Gastroesophageal sphincter (tissue), 3 donors: ENCODE results near the gene ATP4A.

Experiments used
- POLR2A ChIP-seq, 2 donors: fragments of 450-650 bp; IDR thresholded peaks; one replicate each; pipeline ENCODE4 v1.6.1; 2017; ENCODE audit warnings: antibody characterized with exemption in 2 of 2, mild to moderate bottlenecking in 2 of 2, moderate library complexity in 1 of 2
- POLR2AphosphoS5 ChIP-seq: sonication (generic); formaldehyde crosslinking; IDR thresholded peaks from one replicate; pipeline ENCODE4 v1.6.1; 2017; ENCODE audit warnings: antibody characterized with exemption
- TF ChIP-seq, protein P1 (sequence below), 4 experiments: fragments of 200-600 bp in 2 of 4; fragments of 450-650 bp in 2 of 4; sonication (generic) in 1 of 4; IDR thresholded peaks; one replicate each; pipeline ENCODE4 v1.5.1; 2017 to 2019; ENCODE audit warnings: antibody characterized with exemption in 4 of 4, mild to moderate bottlenecking in 2 of 4, moderate library complexity in 2 of 4

DNA sequence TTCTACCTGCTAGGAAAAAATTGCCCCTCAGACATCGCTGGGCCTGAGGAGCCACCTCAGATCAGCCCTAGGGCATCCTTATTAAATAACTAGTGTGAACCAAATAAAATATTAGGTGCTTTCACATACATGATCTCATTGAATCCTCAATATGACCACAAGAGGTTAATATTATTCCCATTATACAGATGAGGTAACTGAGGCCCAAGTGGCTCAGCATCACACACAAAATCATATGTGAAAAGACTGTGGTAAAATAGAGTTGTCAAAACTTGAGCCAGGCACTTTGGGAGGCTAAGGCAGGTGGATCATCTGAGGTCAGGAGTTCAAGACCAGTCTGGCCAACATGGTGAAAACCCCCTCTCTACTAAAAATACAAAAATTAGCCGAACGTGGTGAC, 47.1 kb downstream of the ATP4A start:
- TF ChIP-seq POLR2A (IDR thresholded peaks at IDR 0.05) (no peak), POLR2AphosphoS5 (no peak)
- TF ChIP-seq, protein P1, sequence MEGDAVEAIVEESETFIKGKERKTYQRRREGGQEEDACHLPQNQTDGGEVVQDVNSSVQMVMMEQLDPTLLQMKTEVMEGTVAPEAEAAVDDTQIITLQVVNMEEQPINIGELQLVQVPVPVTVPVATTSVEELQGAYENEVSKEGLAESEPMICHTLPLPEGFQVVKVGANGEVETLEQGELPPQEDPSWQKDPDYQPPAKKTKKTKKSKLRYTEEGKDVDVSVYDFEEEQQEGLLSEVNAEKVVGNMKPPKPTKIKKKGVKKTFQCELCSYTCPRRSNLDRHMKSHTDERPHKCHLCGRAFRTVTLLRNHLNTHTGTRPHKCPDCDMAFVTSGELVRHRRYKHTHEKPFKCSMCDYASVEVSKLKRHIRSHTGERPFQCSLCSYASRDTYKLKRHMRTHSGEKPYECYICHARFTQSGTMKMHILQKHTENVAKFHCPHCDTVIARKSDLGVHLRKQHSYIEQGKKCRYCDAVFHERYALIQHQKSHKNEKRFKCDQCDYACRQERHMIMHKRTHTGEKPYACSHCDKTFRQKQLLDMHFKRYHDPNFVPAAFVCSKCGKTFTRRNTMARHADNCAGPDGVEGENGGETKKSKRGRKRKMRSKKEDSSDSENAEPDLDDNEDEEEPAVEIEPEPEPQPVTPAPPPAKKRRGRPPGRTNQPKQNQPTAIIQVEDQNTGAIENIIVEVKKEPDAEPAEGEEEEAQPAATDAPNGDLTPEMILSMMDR (IDR thresholded peaks at IDR 0.05), result no peak
